Stomach (tissue), 4 donors: Measurements from ENCODE around the gene SEPTIN11.

Experiments
- CTCF ChIP-seq, 7 experiments: fragments of 450-650 bp in 4 of 7; fragments of 200-600 bp in 3 of 7; sonication (generic) in 3 of 7; IDR thresholded peaks; one replicate each; pipeline ENCODE4 v1.5.1; 2016 to 2019; ENCODE audit warnings: antibody characterized with exemption in 7 of 7, control low read depth in 2 of 7, mild to moderate bottlenecking in 1 of 7
- EP300 ChIP-seq: sonication (generic); formaldehyde crosslinking; IDR thresholded peaks from one replicate; pipeline ENCODE4 v1.6.1; 2017; ENCODE audit warnings: antibody characterized with exemption
- POLR2A ChIP-seq, 4 donors: fragments of 450-650 bp; IDR thresholded peaks; one replicate each; pipeline ENCODE4 v1.6.1; 2016; ENCODE audit warnings: antibody characterized with exemption in 4 of 4, control low read depth in 2 of 4, mild to moderate bottlenecking in 1 of 4, moderate library complexity in 1 of 4
- POLR2AphosphoS5 ChIP-seq, 3 donors: sonication (generic); formaldehyde crosslinking; IDR thresholded peaks; one replicate each; pipeline ENCODE4 v1.6.1; 2016; ENCODE audit warnings: antibody characterized with exemption in 3 of 3

DNA sequence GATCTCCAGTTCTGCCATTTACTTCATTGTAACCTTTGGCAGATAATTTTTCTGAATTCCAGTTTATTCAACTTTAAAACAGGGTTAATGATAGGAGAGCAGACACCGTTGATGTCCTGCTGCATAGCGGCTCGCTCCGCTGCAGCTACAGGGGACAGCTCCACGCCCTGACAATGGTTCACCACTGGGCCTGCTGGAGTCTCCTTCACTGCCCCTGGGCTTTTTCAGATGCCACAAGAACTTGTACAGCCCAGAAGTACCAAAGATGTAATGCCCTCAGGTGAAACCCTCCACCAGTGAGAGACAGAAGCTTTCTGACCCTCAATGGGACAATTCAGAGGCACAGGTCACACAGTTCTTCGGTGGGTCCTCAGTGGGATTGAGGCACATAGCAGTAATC is 22.7 kb upstream of the SEPTIN11 start:
- TF ChIP-seq CTCF (IDR thresholded peaks at IDR 0.05), result no peak
- no peak for TF ChIP-seq POLR2A (IDR thresholded peaks at IDR 0.05)
- no peak for TF ChIP-seq POLR2AphosphoS5 (IDR thresholded peaks at IDR 0.05)
- TF ChIP-seq EP300, result no peak
